Mesothelial cell of epicardium (in vitro differentiated cells): Measurements from ENCODE around the gene KCNB1. TPM values are rescaled to one million over a fixed set of nuclear protein-coding genes. Genes with fewer than 3 reads are reported as not detected.

ENCODE experiments used
- DNase-seq, 2 experiments: peaks; one replicate each; pipeline ENCODE4 v3.0.0; 2021; ENCODE audit warnings: low spot score in 2 of 2; ENCODE audit not compliant: unreplicated experiment in 2 of 2
- H3K27ac Mint-ChIP-seq: 2 replicates; pipeline ENCODE4 v1.8.0; 2021; ENCODE audit warnings: mixed read lengths
- H3K27me3 Mint-ChIP-seq: 2 replicates; pipeline ENCODE4 v1.8.0; 2021; ENCODE audit warnings: low read depth, mixed read lengths
- H3K36me3 Mint-ChIP-seq: 2 replicates; pipeline ENCODE4 v1.8.0; 2021; ENCODE audit warnings: mixed read lengths
- H3K4me1 Mint-ChIP-seq: 2 replicates; pipeline ENCODE4 v1.8.0; 2021; ENCODE audit warnings: mixed read lengths
- H3K4me3 Mint-ChIP-seq: 2 replicates; pipeline ENCODE4 v1.8.0; 2021; ENCODE audit warnings: mild to moderate bottlenecking, moderate library complexity, mixed read lengths
- H3K9me3 Mint-ChIP-seq: 2 replicates; pipeline ENCODE4 v1.8.0; 2021; ENCODE audit warnings: mixed read lengths
- CTCF ChIP-seq: fragments of 200-600 bp; sonication (generic); IDR thresholded peaks from one replicate; pipeline ENCODE4 v1.5.0; 2021; ENCODE audit warnings: antibody characterized with exemption; ENCODE audit not compliant: unreplicated experiment
- total RNA-seq: library from RNA; stranded (reverse); gene quantifications from 3 replicates; pipeline ENCODE4 v1.2.1, GENCODE V29; 2021

The KCNB1 gene
- total RNA-seq, 1 donor from 2014 or later = 0.51 TPM

- Mint-ChIP-seq H3K36me3 (no peaks in the 10 kb centered on the region), H3K9me3 (no peaks in the 10 kb centered on the region), H3K4me3 (no peak overlapping the region), H3K4me1 (no peaks in the 10 kb centered on the region), H3K27ac (no peak overlapping the region), H3K27me3 (peaks cover 27% of the 10 kb centered on the region)
- no peak for DNase-seq
- TF ChIP-seq CTCF = no peak
Observed at GRCh38 chr20:49395659-49396058, 86.8 kb downstream of the KCNB1 start.

- TF ChIP-seq CTCF = no peak
- no peak overlapping the region for H3K4me3 Mint-ChIP-seq
- DNase-seq = no peak
- H3K36me3 Mint-ChIP-seq = no peaks in the 10 kb centered on the region
- peaks cover 27% of the 10 kb centered on the region for H3K27me3 Mint-ChIP-seq
- no peaks in the 10 kb centered on the region for H3K4me1 Mint-ChIP-seq
- no peak overlapping the region for H3K27ac Mint-ChIP-seq
- H3K9me3 Mint-ChIP-seq = no peaks in the 10 kb centered on the region
Observed at GRCh38 chr20:49395183-49395582, 87.3 kb downstream of the KCNB1 start.

- no peak overlapping the region for H3K27ac Mint-ChIP-seq
- TF ChIP-seq CTCF = no peak
- no peak for DNase-seq
- no peak overlapping the region for H3K4me3 Mint-ChIP-seq
- H3K9me3 Mint-ChIP-seq = no peaks in the 10 kb centered on the region
- peaks cover 28% of the 10 kb centered on the region for H3K27me3 Mint-ChIP-seq
- H3K4me1 Mint-ChIP-seq = no peaks in the 10 kb centered on the region
- no peaks in the 10 kb centered on the region for H3K36me3 Mint-ChIP-seq
Observed at GRCh38 chr20:49394757-49395156, 87.7 kb downstream of the KCNB1 start.

GRCh38 chr20:49394264-49394663, 88.2 kb downstream of the KCNB1 start:
- H3K27me3 Mint-ChIP-seq = peaks cover 30% of the 10 kb centered on the region
- no peak overlapping the region for H3K27ac Mint-ChIP-seq
- H3K4me1 Mint-ChIP-seq = no peaks in the 10 kb centered on the region
- no peak overlapping the region for H3K4me3 Mint-ChIP-seq
- no peak for DNase-seq
- H3K9me3 Mint-ChIP-seq = no peaks in the 10 kb centered on the region
- H3K36me3 Mint-ChIP-seq = no peaks in the 10 kb centered on the region
- TF ChIP-seq CTCF = no peak

- no peaks in the 10 kb centered on the region for H3K36me3 Mint-ChIP-seq
- no peaks in the 10 kb centered on the region for H3K9me3 Mint-ChIP-seq
- no peak overlapping the region for H3K27ac Mint-ChIP-seq
- peaks cover 30% of the 10 kb centered on the region for H3K27me3 Mint-ChIP-seq
- no peak overlapping the region for H3K4me3 Mint-ChIP-seq
- H3K4me1 Mint-ChIP-seq = peaks cover 1% of the 10 kb centered on the region
- DNase-seq = no peak
- TF ChIP-seq CTCF = no peak
Observed at GRCh38 chr20:49393803-49394202, 88.7 kb downstream of the KCNB1 start.

- peaks cover 35% of the 10 kb centered on the region for H3K27me3 Mint-ChIP-seq
- TF ChIP-seq CTCF = no peak
- H3K27ac Mint-ChIP-seq = no peak overlapping the region
- H3K4me3 Mint-ChIP-seq = no peak overlapping the region
- H3K9me3 Mint-ChIP-seq = no peaks in the 10 kb centered on the region
- peaks cover 2% of the 10 kb centered on the region for H3K4me1 Mint-ChIP-seq
- no peaks in the 10 kb centered on the region for H3K36me3 Mint-ChIP-seq
- DNase-seq = no peak
Observed at GRCh38 chr20:49392745-49393144, 89.7 kb downstream of the KCNB1 start.
